ENCODE data around the gene DLG2. TPM values are rescaled to one million over a fixed set of nuclear protein-coding genes. Genes with fewer than 3 reads are reported as not detected.

Gene DLG2
- total and polyA plus RNA-seq, 2 of the 4 experiments (the other 2 are of a cell fraction) = 0.31 to 0.36 TPM

DNA sequence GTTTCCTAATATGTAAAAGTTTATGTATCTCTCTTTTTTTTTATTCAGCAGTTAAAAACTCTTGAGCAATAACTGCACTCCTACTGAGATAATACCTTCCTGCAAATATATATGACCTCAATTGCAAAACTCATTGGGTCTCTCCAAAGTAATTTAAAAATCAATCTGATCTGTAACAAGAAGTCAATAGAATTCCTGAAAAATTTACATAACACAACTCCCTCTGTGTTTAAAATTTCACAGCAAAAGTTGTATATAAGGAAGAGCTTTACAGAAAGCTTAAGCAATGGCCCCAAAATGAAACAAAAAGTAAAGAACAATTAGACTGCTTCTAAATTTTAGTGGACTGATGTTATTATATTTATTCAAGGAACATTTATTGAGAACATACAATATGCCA is 313.4 kb downstream of the DLG2 start:
- Histone ChIP-seq H2AFZ (replicated peaks; ENCODE audit: low read length, poor library complexity) (no peak overlapping the region), H2BK15ac (ENCODE audit: low read depth, low read length) (no peak overlapping the region), H3K4ac (ENCODE audit: low read depth, low read length) (no peak overlapping the region), H3K56ac (ENCODE audit: extremely low read depth, insufficient read depth, low read length) (no peak overlapping the region), H3K79me1 (ENCODE audit: low read depth in 1 of 2, low read length in 2 of 2) (no peaks in the 10 kb centered on the region), H3K27ac (ENCODE audit: insufficient read depth, low read length) (no peak overlapping the region), H3K4me3 (ENCODE audit: insufficient read depth, low read depth, low read length) (no peak overlapping the region), H3K9me3 (ENCODE audit: control insufficient read depth, insufficient read depth, low read length) (no peaks in the 10 kb centered on the region), H2AK5ac (ENCODE audit: low read depth, low read length) (no peak overlapping the region), H4K5ac (ENCODE audit: low read depth, low read length) (no peak overlapping the region), H3K4me2 (ENCODE audit: low read depth, low read length) (no peak overlapping the region), H4K91ac (ENCODE audit: insufficient read depth, low read depth, low read length) (no peak overlapping the region), H4K8ac (ENCODE audit: low read depth in 2 of 2, low read length in 2 of 2) (no peak overlapping the region), H2BK5ac (ENCODE audit: low read depth, low read length, poor library complexity, severe bottlenecking) (no peak overlapping the region), H3K27me3 (ENCODE audit: control insufficient read depth, insufficient read depth, low read length) (no peaks in the 10 kb centered on the region), H3K4me1 (ENCODE audit: control insufficient read depth, insufficient read depth, low read length) (no peaks in the 10 kb centered on the region), H4K20me1 (ENCODE audit: insufficient read depth, low read length) (no peaks in the 10 kb centered on the region), H3K9me1 (ENCODE audit: insufficient read depth, low read length) (no peaks in the 10 kb centered on the region), H2BK120ac (ENCODE audit: low read depth, low read length) (no peak overlapping the region), H3K36me3 (ENCODE audit: control insufficient read depth, insufficient read depth, low read length) (no peaks in the 10 kb centered on the region), H2BK20ac (ENCODE audit: low read depth, low read length) (no peak overlapping the region), H3K23ac (ENCODE audit: low read depth, low read length) (no peak overlapping the region), H2AK9ac (replicated peaks; ENCODE audit: low read depth, low read length, poor library complexity) (no peak overlapping the region), H3K18ac (ENCODE audit: low read depth, low read length) (no peak overlapping the region), H3K9ac (ENCODE audit: low read depth, low read length) (no peak overlapping the region), H3K14ac (replicated peaks; ENCODE audit: low read depth, low read length) (no peak overlapping the region)
- in situ Hi-C loops (cut with MboI; ENCODE audit: low sequenced_read_pairs) (no loop called here), intact Hi-C loops (cut with micrococcal nuclease) (no loop called here), dilution Hi-C loops (cut with HindIII; ENCODE audit: low sequenced_read_pairs, unreplicated experiment) (no loop called here)
- ATAC-seq (ENCODE audit: low read depth) (no peak), DNase-seq (no peak)
- ChIA-PET POLR2A (ENCODE audit: unreplicated experiment) (no interaction called here), CTCF (no interaction called here)
- TF ChIP-seq MAFK (IDR thresholded peaks at IDR 0.05; ENCODE audit: low read depth, low read length) (no peak), FOS (IDR thresholded peaks at IDR 0.05; ENCODE audit: low read depth, low read length) (no peak), BHLHE40 (IDR thresholded peaks at IDR 0.05; ENCODE audit: low read depth, low read length) (no peak), RAD21 (IDR thresholded peaks at IDR 0.05; ENCODE audit: low read length) (no peak)
- TF ChIP-seq, protein P1, sequence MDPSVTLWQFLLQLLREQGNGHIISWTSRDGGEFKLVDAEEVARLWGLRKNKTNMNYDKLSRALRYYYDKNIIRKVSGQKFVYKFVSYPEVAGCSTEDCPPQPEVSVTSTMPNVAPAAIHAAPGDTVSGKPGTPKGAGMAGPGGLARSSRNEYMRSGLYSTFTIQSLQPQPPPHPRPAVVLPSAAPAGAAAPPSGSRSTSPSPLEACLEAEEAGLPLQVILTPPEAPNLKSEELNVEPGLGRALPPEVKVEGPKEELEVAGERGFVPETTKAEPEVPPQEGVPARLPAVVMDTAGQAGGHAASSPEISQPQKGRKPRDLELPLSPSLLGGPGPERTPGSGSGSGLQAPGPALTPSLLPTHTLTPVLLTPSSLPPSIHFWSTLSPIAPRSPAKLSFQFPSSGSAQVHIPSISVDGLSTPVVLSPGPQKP (IDR thresholded peaks at IDR 0.05; ENCODE audit: borderline replicate concordance, low read depth, low read length) = no peak
- BruUV-seq (replicated peaks) = no TSS peak

All from IMR-90 (cell line).